ENCODE results near the gene PRMT9.

GRCh38 chr4:147633643-147634042, 50.3 kb downstream of the PRMT9 start:
- TF ChIP-seq TBP (optimal IDR thresholded peaks at IDR 0.05; ENCODE audit: low read depth, low read length) (no peak), PBX2 (CRISPR knock-in tag; IDR thresholded peaks at IDR 0.05; ENCODE audit: low read depth) (no peak), PBX2 (tag; conservative IDR thresholded peaks at IDR 0.05; ENCODE audit: low read depth) (no peak), BMI1 (IDR thresholded peaks at IDR 0.05; ENCODE audit: low read length) (no peak), FOXM1 (IDR thresholded peaks at IDR 0.05; ENCODE audit: low read depth) (no peak), FOXM1 (CRISPR knock-in tag; IDR thresholded peaks at IDR 0.05; ENCODE audit: low read depth) (no peak), CHD4 (IDR thresholded peaks at IDR 0.05; ENCODE audit: insufficient read depth, insufficient replicate concordance, low read depth, low read length, poor library complexity, severe bottlenecking) (no peak), NRF1 (conservative IDR thresholded peaks at IDR 0.05 in 1 of 2, IDR thresholded peaks at IDR 0.05 in 1 of 2) (no peak), EGR1 (conservative IDR thresholded peaks at IDR 0.05) (no peak)

All from K562 (cell line).